HepG2 (cell line): Measurements from ENCODE around the gene SKIC2. TPM values are rescaled to one million over a fixed set of nuclear protein-coding genes. Genes with fewer than 3 reads are reported as not detected.

Source experiments
- ATAC-seq: fragments of 200-7000 bp; cut with Tn5 transposase; 3 replicates; pipeline ENCODE4 v1.9.1; 2020; ENCODE audit warnings: mild to moderate bottlenecking, moderate library complexity
- BruUV-seq: library from RNA; stranded (reverse); fragments of 400-500 nt; replicated peaks from 2 replicates; lab custom pipeline; 2021; lab: Mats Ljungman, UMichigan
- CTCF ChIA-PET: fragments of 300-600 bp; formaldehyde crosslinking; extraction: SDS; loops from one replicate; lab custom pipeline; 2021; ENCODE audit warnings: low total read pairs, inconsistent platforms, low intra/inter-chr PET ratio; lab: Yijun Ruan, JAX
- POLR2A ChIA-PET: fragments of 350-600 bp; sonication (Branson Sonifier 250); formaldehyde crosslinking; loops from one replicate; lab custom pipeline; 2020; ENCODE audit warnings: antibody characterized with exemption, inconsistent platforms; lab: Yijun Ruan, JAX
- DNase-seq: peaks from one replicate; pipeline ENCODE4 v3.0.0-alpha.2; 2015; ENCODE audit warnings: low spot score
- FAIRE-seq: peaks from 3 replicates; lab custom pipeline; 2011; peaks lifted over from hg19 to GRCh38; lab: Jason Lieb, UNC
- H2AFZ ChIP-seq: one replicate; pipeline ENCODE4 v1.6.1; 2011; ENCODE audit warnings: low read length, inconsistent platforms
- H3K27ac ChIP-seq: fragments of 300-600 bp; 3 replicates; pipeline ENCODE4 v1.8.0; 2011; ENCODE audit warnings: mixed run types, mild to moderate bottlenecking, mixed read lengths, low read length, inconsistent platforms; ENCODE audit not compliant: insufficient read depth; ENCODE audit errors: extremely low read length
- H3K27me3 ChIP-seq, 2 experiments: fragments of 200-600 bp in 1 of 2; 2 replicates in 1 of 2; 3 replicates in 1 of 2; pipeline versions ENCODE4 v1.6.0 to v1.8.0; 2011; ENCODE audit warnings: low read length in 2 of 2, mild to moderate bottlenecking in 2 of 2, moderate library complexity in 2 of 2, inconsistent platforms in 1 of 2; ENCODE audit not compliant: insufficient read depth in 2 of 2, control insufficient read depth in 1 of 2
- H3K36me3 ChIP-seq, 2 experiments: fragments of 200-600 bp in 1 of 2; replicated peaks in 1 of 2; 2 replicates in 1 of 2; 3 replicates in 1 of 2; pipeline versions ENCODE4 v1.5.1 to v1.8.0; 2011; ENCODE audit warnings: low read length in 2 of 2, inconsistent platforms in 1 of 2; ENCODE audit not compliant: insufficient read depth in 2 of 2, control insufficient read depth in 1 of 2
- H3K4me1 ChIP-seq: 2 replicates; pipeline ENCODE4 v1.5.1; 2012; ENCODE audit warnings: low read length, inconsistent platforms; ENCODE audit not compliant: insufficient read depth
- H3K4me2 ChIP-seq: 2 replicates; pipeline ENCODE4 v1.6.0; 2011; ENCODE audit warnings: low read depth, low read length, inconsistent platforms
- H3K4me3 ChIP-seq, 3 experiments: fragments of 200-600 bp in 1 of 3; sonication (generic), shearing (Covaris generic) in 1 of 3; replicated peaks in 1 of 3; 2 replicates each; pipeline ENCODE4 v1.5.1; 2011 to 2016; ENCODE audit warnings: low read length in 3 of 3, inconsistent platforms in 2 of 3, low read depth in 2 of 3, mild to moderate bottlenecking in 2 of 3, control low read depth in 1 of 3, mixed read lengths in 1 of 3; ENCODE audit not compliant: insufficient read depth in 1 of 3
- H3K79me2 ChIP-seq: one replicate; pipeline ENCODE4 v1.6.1; 2011; ENCODE audit warnings: low read length, inconsistent platforms; ENCODE audit not compliant: insufficient read depth
- H3K9ac ChIP-seq: 2 replicates; pipeline ENCODE4 v1.6.0; 2011; ENCODE audit warnings: mild to moderate bottlenecking, low read depth, low read length, inconsistent platforms; ENCODE audit not compliant: insufficient read depth
- H3K9me3 ChIP-seq: 2 replicates; pipeline ENCODE4 v1.5.1; 2012; ENCODE audit warnings: mild to moderate bottlenecking, low read length
- H4K20me1 ChIP-seq: 2 replicates; pipeline ENCODE4 v1.6.0; 2011; ENCODE audit warnings: inconsistent platforms, mild to moderate bottlenecking, low read length, moderate library complexity; ENCODE audit not compliant: insufficient read depth
- CERS6 ChIP-seq: sonication (generic); formaldehyde crosslinking; IDR thresholded peaks from 2 replicates; pipeline ENCODE4 v1.5.0; 2020; ENCODE audit warnings: missing genetic modification reagents
- DR1 ChIP-seq: sonication (generic); formaldehyde crosslinking; IDR thresholded peaks from 2 replicates; pipeline ENCODE4 v1.8.0; 2021; ENCODE audit warnings: mild to moderate bottlenecking, missing genetic modification reagents, inconsistent platforms
- ERF ChIP-seq: IDR thresholded peaks from 2 replicates; pipeline ENCODE4 v1.6.1; 2018; ENCODE audit warnings: missing biosample characterization, missing genetic modification reagents
- MTERF4 ChIP-seq: sonication (generic); formaldehyde crosslinking; IDR thresholded peaks from 2 replicates; pipeline ENCODE4 v1.8.0; 2023; ENCODE audit warnings: mild to moderate bottlenecking, missing genetic modification reagents
- MXI1 ChIP-seq: IDR thresholded peaks from 3 replicates; pipeline ENCODE4 v1.6.1; 2012; ENCODE audit warnings: low read depth, low read length, inconsistent platforms, borderline replicate concordance
- NR1H2 ChIP-seq: sonication (generic); formaldehyde crosslinking; IDR thresholded peaks from 2 replicates; pipeline ENCODE4 v1.8.1; 2022; ENCODE audit warnings: low read depth, missing genetic modification reagents, borderline replicate concordance
- PITX1 ChIP-seq: sonication (generic); formaldehyde crosslinking; IDR thresholded peaks from 2 replicates; pipeline ENCODE4 v1.5.1; 2020; ENCODE audit warnings: mild to moderate bottlenecking, missing genetic modification reagents
- SMAD9 ChIP-seq: sonication (generic); formaldehyde crosslinking; IDR thresholded peaks from 2 replicates; pipeline ENCODE4 v1.5.1; 2020; ENCODE audit warnings: mild to moderate bottlenecking, missing genetic modification reagents
- ZFP82 ChIP-seq: sonication (generic); formaldehyde crosslinking; IDR thresholded peaks from 2 replicates; pipeline ENCODE4 v1.5.1; 2020; ENCODE audit warnings: mild to moderate bottlenecking, missing genetic modification reagents, borderline replicate concordance
- ZNF382 ChIP-seq: sonication (generic); formaldehyde crosslinking; IDR thresholded peaks from 2 replicates; pipeline ENCODE4 v1.5.0; 2020; ENCODE audit warnings: missing genetic modification reagents, mild to moderate bottlenecking, borderline replicate concordance
- WGBS: methylation state at CpG from one replicate; pipeline ENCODE4 v1.1.6; 2017; ENCODE audit warnings: low lambda C conversion rate; 5-methylcytosine and 5-hydroxymethylcytosine counted together
- in situ Hi-C: cut with HindIII; loops from 2 replicates; pipeline ENCODE4 v1.10.0; 2017; ENCODE audit warnings: low pct_unique_long_range_greater_than_20kb; ENCODE audit not compliant: extremely low pct_ligation_motif_present
- intact Hi-C: fragments of 100-400 bp; cut with micrococcal nuclease; formaldehyde crosslinking; loops from one replicate; pipeline ENCODE4 v1.10.0; 2022; ENCODE audit not compliant: unreplicated experiment
- polyA plus RNA-seq, 8 experiments: library from polyadenylated mRNA; depleted of rRNA in 3 of 8; stranded (reverse) in 7 of 8; unstranded in 1 of 8; fragments of >200 nt; fragmentation: Illumina TruSeq in 4 of 8; extraction: Trizol in 4 of 8; gene quantifications; 2 replicates each; pipeline versions ENCODE4 v1.2.1 to v1.2.3, GENCODE V29; 2011 to 2016; ENCODE audit warnings: low read depth in 4 of 8, missing spikeins in 1 of 8, mixed read lengths in 1 of 8; ENCODE audit not compliant: insufficient read depth in 1 of 8
- total RNA-seq, 5 experiments: library from RNA; depleted of rRNA; stranded (reverse); fragments of >200 nt; fragmentation: Illumina TruSeq; extraction: Trizol; gene quantifications; 2 replicates each; pipeline ENCODE4 v1.2.3, GENCODE V29; 2016; ENCODE audit warnings: low read depth in 1 of 5
- TF ChIP-seq, protein P1 (sequence below): sonication (generic); formaldehyde crosslinking; IDR thresholded peaks from 2 replicates; pipeline ENCODE4 v1.5.1; 2020; ENCODE audit warnings: missing genetic modification reagents, mild to moderate bottlenecking, borderline replicate concordance
- TF ChIP-seq, protein P2 (sequence below): sonication (generic); formaldehyde crosslinking; IDR thresholded peaks from 2 replicates; pipeline ENCODE4 v1.5.1; 2020; ENCODE audit warnings: mild to moderate bottlenecking, missing genetic modification reagents, borderline replicate concordance

The SKIC2 gene
- total and polyA plus RNA-seq, 2 of the 13 experiments (the other 11 are each of a cell fraction or from before 2014, with no cell fraction given) = 67.1 to 68.4 TPM

GRCh38 chr6:31922942-31923341, 36.0 kb upstream of the SKIC2 start (continued):
- TF ChIP-seq, protein P1, sequence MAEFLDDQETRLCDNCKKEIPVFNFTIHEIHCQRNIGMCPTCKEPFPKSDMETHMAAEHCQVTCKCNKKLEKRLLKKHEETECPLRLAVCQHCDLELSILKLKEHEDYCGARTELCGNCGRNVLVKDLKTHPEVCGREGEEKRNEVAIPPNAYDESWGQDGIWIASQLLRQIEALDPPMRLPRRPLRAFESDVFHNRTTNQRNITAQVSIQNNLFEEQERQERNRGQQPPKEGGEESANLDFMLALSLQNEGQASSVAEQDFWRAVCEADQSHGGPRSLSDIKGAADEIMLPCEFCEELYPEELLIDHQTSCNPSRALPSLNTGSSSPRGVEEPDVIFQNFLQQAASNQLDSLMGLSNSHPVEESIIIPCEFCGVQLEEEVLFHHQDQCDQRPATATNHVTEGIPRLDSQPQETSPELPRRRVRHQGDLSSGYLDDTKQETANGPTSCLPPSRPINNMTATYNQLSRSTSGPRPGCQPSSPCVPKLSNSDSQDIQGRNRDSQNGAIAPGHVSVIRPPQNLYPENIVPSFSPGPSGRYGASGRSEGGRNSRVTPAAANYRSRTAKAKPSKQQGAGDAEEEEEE (CRISPR knock-in tag) = no peak
- no peak for TF ChIP-seq NR1H2 (CRISPR knock-in tag)
- no peak for TF ChIP-seq MXI1
- no peak for TF ChIP-seq CERS6 (CRISPR knock-in tag)

DNA sequence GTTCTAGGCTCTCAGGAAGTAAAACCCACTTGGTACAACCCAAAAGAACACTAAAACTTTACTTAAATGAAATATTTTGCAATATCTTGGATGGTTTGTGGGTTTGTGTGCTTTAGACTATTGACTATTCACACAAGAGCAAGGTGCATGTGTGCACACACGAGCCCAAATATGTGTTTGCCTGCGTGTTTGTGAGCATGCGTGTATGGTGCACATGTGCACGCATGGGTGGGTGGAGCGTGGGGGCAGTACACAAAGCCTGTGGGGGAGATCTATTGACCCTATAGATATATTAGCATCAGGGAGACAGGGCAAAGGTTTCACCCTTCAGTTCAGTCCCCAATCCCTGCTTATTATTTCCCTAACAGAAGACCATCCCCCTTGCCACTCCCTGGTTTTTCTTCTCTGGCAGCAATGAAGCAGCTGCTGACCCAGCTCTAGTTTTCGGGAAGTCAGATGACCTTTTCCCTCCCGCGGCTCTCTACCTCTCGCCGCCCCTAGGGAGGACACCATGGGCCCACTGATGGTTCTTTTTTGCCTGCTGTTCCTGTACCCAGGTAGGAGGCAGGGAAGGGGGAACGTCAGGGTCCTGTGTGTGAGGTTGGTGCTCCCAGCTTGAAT, 31.6 kb upstream of the SKIC2 start, which contains the start of gene C2:
Gene C2, plus strand, starts transcription at position 476 of the 621 bp plus-strand sequence. Its CDS starts 36 bp downstream, at position 512.
- ChIA-PET POLR2A (interaction anchor here (0.6 to 6.1 kb wide), 19 partner anchors 9 to 272 kb away, joined by 3 to 151 read pairs (median 5); partner anchors contain the start of genes APOM, CFB, DXO and HSPA1A), CTCF (interaction anchor here (0.9 kb wide), 1 partner anchor 25 kb away, joined by 4 read pairs; no protein-coding TSS in a partner anchor)
- intact Hi-C loops (loop anchor here (1.0 to 10.0 kb wide), 2 partner anchors 18 to 153 kb away; partner anchors contain the start of gene VWA7), in situ Hi-C loops (no loop called here)
- peak; percentile 96 for DNase-seq
- no peaks in the 10 kb centered on the region for H3K9me3 ChIP-seq
- H3K4me2 ChIP-seq = peak within 1 kb of the TSS; percentile 85
- H3K27ac ChIP-seq = peak within 1 kb of the TSS; percentile 88
- peak; percentile 99 for FAIRE-seq
- H3K4me1 ChIP-seq = peaks cover 76% of the 10 kb centered on the region
- peak; percentile 89 for ATAC-seq
- H2AFZ ChIP-seq = no peak within 1 kb of the TSS
- peak within 1 kb of the TSS; percentile 85 for H3K9ac ChIP-seq
- no peaks in the 10 kb centered on the region; a peak in 1 of 5 replicates for H3K36me3 ChIP-seq
- peak within 1 kb of the TSS; percentile 69 to 81 (median 72) for H3K4me3 ChIP-seq
- no TSS peak for BruUV-seq
- H4K20me1 ChIP-seq = no peaks in the 10 kb centered on the region
- no peaks in the 10 kb centered on the region; a peak in 1 of 5 replicates for H3K27me3 ChIP-seq
- peaks cover 29% of the 10 kb centered on the region for H3K79me2 ChIP-seq
- WGBS = under 1% methylated on average over 11 of the region's 11 CpGs
- TF ChIP-seq MTERF4 (CRISPR knock-in tag) (no peak), ZNF382 (CRISPR knock-in tag) (no peak), DR1 (CRISPR knock-in tag) (no peak), SMAD9 (CRISPR knock-in tag) (no peak), PITX1 (peak; percentile 77; the same call in 1 of the 2 replicates), ERF (CRISPR knock-in tag) (peak; percentile 45), ZFP82 (CRISPR knock-in tag) (0 out of 2 replicates have a peak, but pooled peaks have one; percentile 88)
- TF ChIP-seq, protein P2, sequence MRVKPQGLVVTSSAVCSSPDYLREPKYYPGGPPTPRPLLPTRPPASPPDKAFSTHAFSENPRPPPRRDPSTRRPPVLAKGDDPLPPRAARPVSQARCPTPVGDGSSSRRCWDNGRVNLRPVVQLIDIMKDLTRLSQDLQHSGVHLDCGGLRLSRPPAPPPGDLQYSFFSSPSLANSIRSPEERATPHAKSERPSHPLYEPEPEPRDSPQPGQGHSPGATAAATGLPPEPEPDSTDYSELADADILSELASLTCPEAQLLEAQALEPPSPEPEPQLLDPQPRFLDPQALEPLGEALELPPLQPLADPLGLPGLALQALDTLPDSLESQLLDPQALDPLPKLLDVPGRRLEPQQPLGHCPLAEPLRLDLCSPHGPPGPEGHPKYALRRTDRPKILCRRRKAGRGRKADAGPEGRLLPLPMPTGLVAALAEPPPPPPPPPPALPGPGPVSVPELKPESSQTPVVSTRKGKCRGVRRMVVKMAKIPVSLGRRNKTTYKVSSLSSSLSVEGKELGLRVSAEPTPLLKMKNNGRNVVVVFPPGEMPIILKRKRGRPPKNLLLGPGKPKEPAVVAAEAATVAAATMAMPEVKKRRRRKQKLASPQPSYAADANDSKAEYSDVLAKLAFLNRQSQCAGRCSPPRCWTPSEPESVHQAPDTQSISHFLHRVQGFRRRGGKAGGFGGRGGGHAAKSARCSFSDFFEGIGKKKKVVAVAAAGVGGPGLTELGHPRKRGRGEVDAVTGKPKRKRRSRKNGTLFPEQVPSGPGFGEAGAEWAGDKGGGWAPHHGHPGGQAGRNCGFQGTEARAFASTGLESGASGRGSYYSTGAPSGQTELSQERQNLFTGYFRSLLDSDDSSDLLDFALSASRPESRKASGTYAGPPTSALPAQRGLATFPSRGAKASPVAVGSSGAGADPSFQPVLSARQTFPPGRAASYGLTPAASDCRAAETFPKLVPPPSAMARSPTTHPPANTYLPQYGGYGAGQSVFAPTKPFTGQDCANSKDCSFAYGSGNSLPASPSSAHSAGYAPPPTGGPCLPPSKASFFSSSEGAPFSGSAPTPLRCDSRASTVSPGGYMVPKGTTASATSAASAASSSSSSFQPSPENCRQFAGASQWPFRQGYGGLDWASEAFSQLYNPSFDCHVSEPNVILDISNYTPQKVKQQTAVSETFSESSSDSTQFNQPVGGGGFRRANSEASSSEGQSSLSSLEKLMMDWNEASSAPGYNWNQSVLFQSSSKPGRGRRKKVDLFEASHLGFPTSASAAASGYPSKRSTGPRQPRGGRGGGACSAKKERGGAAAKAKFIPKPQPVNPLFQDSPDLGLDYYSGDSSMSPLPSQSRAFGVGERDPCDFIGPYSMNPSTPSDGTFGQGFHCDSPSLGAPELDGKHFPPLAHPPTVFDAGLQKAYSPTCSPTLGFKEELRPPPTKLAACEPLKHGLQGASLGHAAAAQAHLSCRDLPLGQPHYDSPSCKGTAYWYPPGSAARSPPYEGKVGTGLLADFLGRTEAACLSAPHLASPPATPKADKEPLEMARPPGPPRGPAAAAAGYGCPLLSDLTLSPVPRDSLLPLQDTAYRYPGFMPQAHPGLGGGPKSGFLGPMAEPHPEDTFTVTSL = peak; percentile 44; the same call in 1 of the 2 replicates
